CD4-positive, alpha-beta T cell (primary cell): ENCODE results near the gene QDPR. TPM values are rescaled to one million over a fixed set of nuclear protein-coding genes. Genes with fewer than 3 reads are reported as not detected.

ENCODE experiments used
- ATAC-seq: fragments of 200-7000 bp; cut with Tn5 transposase; one replicate; pipeline ENCODE4 v1.10.0; 2022; ENCODE audit warnings: mild to moderate bottlenecking; ENCODE audit not compliant: poor library complexity
- CTCF ChIA-PET: fragments of 350-600 bp; sonication (Branson Sonifier 250); formaldehyde crosslinking; loops from one replicate; lab custom pipeline; 2021; ENCODE audit warnings: antibody characterized with exemption, inconsistent platforms; lab: Charles Lee
- POLR2A ChIA-PET: fragments of 350-600 bp; sonication (Branson Sonifier 250); formaldehyde crosslinking; loops from one replicate; lab custom pipeline; 2021; ENCODE audit warnings: antibody characterized with exemption, inconsistent platforms; lab: Charles Lee
- DNase-seq, 14 experiments: peaks; one replicate each; pipeline ENCODE4 v3.0.0-alpha.2; 2013 to 2020; ENCODE audit warnings: mixed read lengths in 2 of 14
- H3K27ac ChIP-seq, 2 donors: one replicate each; pipeline versions ENCODE4 v1.5.1 to v1.7.0; 2013; ENCODE audit warnings: low read length in 2 of 2, low read depth in 1 of 2, mild to moderate bottlenecking in 1 of 2
- H3K27me3 ChIP-seq, 2 experiments: 1 replicate in 1 of 2; 2 replicates in 1 of 2; pipeline versions ENCODE4 v1.6.1 to v1.7.0; 2013; ENCODE audit warnings: low read length in 2 of 2, control low read depth in 1 of 2, mild to moderate bottlenecking in 1 of 2, moderate library complexity in 1 of 2; ENCODE audit not compliant: insufficient read depth in 2 of 2, control insufficient read depth in 1 of 2
- H3K36me3 ChIP-seq: one replicate; pipeline ENCODE4 v1.6.1; 2013; ENCODE audit warnings: low read length, control low read depth; ENCODE audit not compliant: insufficient read depth
- H3K4me1 ChIP-seq: one replicate; pipeline ENCODE4 v1.6.1; 2013; ENCODE audit warnings: low read length, control low read depth; ENCODE audit not compliant: insufficient read depth
- H3K4me3 ChIP-seq: one replicate; pipeline ENCODE4 v1.5.1; 2013; ENCODE audit warnings: mild to moderate bottlenecking, low read length, moderate library complexity
- H3K9me3 ChIP-seq, 2 experiments: 1 replicate in 1 of 2; 2 replicates in 1 of 2; pipeline versions ENCODE4 v1.6.1 to v1.7.0; 2013; ENCODE audit warnings: low read length in 2 of 2, mild to moderate bottlenecking in 2 of 2, control low read depth in 1 of 2, moderate library complexity in 1 of 2; ENCODE audit not compliant: control insufficient read depth in 1 of 2, insufficient read depth in 1 of 2
- H3K27ac Mint-ChIP-seq: one replicate; pipeline ENCODE4 v1.8.0; 2020; ENCODE audit warnings: mixed read lengths
- H3K27me3 Mint-ChIP-seq: one replicate; pipeline ENCODE4 v1.8.0; 2021; ENCODE audit warnings: mixed read lengths
- H3K36me3 Mint-ChIP-seq: one replicate; pipeline ENCODE4 v1.8.0; 2021; ENCODE audit warnings: low read depth, mixed read lengths
- H3K4me1 Mint-ChIP-seq: one replicate; pipeline ENCODE4 v1.8.0; 2021; ENCODE audit warnings: low read depth, mixed read lengths
- H3K4me3 Mint-ChIP-seq: one replicate; pipeline ENCODE4 v1.8.0; 2020; ENCODE audit warnings: mild to moderate bottlenecking, mixed read lengths
- H3K9me3 Mint-ChIP-seq: one replicate; pipeline ENCODE4 v1.8.0; 2020; ENCODE audit warnings: mixed read lengths
- CTCF ChIP-seq: fragments of 200-600 bp; IDR thresholded peaks from one replicate; pipeline ENCODE4 v1.8.0; 2022; ENCODE audit warnings: antibody characterized with exemption, mild to moderate bottlenecking
- intact Hi-C, 2 experiments: fragments of 100-400 bp; cut with DNase I in 1 of 2; cut with micrococcal nuclease in 1 of 2; formaldehyde crosslinking; loops; one replicate each; pipeline versions ENCODE4 v1.15.1 to v1.9.0; 2023 to 2025; cut with DNase I, micrococcal nuclease
- total RNA-seq, 174 experiments: library from RNA in 2 of 174; stranded (reverse) in 2 of 174; gene quantifications; one replicate each; pipeline ENCODE4 v1.2.3 and lab custom pipeline; 2021 to 2026

Gene QDPR
- total RNA-seq, 2 experiments from 2014 or later: 15.3 to 15.7 TPM

GRCh38 chr4:17516980-17517379 lies 5.1 kb upstream of the QDPR start:
- Histone ChIP-seq H3K36me3 (no peaks in the 10 kb centered on the region), H3K27ac (no peak overlapping the region), H3K4me1 (peaks cover 6% of the 10 kb centered on the region), H3K4me3 (no peak overlapping the region), H3K9me3 (no peaks in the 10 kb centered on the region), H3K27me3 (peaks cover 0 to 6% of the 10 kb centered on the region in 2 experiments)
- intact Hi-C loops: no loop called here
- TF ChIP-seq CTCF: no peak
- Mint-ChIP-seq H3K4me1 (peaks cover 11% of the 10 kb centered on the region), H3K9me3 (no peaks in the 10 kb centered on the region), H3K36me3 (no peaks in the 10 kb centered on the region), H3K4me3 (no peak overlapping the region), H3K27ac (no peak overlapping the region), H3K27me3 (peaks cover 14% of the 10 kb centered on the region)
- CTCF ChIA-PET: no interaction called here
- ATAC-seq: no peak
- no peak for DNase-seq
- POLR2A ChIA-PET: no interaction called here

DNA sequence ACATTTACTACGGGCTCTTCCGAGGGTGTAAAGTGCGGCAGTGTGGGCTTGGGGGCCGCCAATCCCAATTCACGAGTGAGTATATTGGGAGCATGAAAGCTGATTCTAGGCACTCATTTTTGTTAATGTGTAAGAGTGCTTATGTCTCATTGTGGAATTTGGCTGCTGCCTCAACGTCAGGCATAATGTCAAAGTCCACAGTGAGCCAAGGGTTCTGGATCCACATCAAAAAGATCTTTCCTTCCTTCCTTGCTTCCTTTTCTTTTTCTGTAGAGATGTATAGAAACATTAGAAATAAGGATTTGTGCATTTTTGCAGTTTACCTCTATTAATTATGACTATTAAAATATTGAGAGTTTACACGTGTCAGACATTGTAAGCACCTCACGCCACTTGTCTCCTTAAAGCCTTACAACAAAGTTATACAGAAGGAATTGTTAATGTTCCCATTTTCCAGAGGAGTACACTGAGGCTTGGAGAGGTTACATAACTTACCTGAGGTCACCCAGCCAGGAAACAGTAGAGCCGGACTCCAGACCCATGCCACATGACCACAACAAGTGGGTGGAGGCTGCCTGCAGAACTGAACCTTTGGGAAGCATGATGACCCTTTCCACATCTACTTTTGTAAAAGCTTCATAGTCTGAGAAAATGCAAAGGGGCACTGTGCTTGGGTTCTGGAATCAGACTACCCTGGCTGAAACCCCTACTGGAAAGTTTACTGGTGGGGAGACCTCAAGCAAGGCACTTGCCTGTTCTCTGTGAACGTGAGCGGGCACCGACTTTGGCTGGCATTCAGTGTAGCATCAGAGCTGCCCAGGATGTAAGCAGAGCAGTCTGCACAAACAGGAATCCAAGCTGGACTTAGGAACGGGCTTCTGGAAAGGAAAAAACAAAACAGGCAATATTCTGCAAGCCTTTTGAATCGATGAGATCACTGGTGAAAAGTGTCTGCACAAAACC lies 3.8 kb upstream of the QDPR start:
- Mint-ChIP-seq H3K4me3 (no peak overlapping the region), H3K9me3 (no peaks in the 10 kb centered on the region), H3K4me1 (peaks cover 21% of the 10 kb centered on the region), H3K36me3 (peaks cover 7% of the 10 kb centered on the region), H3K27me3 (peaks cover 14% of the 10 kb centered on the region), H3K27ac (no peak overlapping the region)
- CTCF ChIA-PET: no interaction called here
- TF ChIP-seq CTCF: no peak
- POLR2A ChIA-PET: no interaction called here
- DNase-seq (no peak), ATAC-seq (no peak)
- Histone ChIP-seq H3K27me3 (peaks cover 0 to 6% of the 10 kb centered on the region in 2 experiments), H3K4me1 (peaks cover 16% of the 10 kb centered on the region), H3K27ac (no peak overlapping the region), H3K4me3 (no peak overlapping the region), H3K36me3 (no peaks in the 10 kb centered on the region), H3K9me3 (no peaks in the 10 kb centered on the region)
- intact Hi-C loops: loop anchor here in 1 of 2 experiments (2.0 kb wide), 1 partner anchor 511 kb away; no protein-coding TSS in a partner anchor

- no peak within 1 kb of the TSS for H3K4me3 ChIP-seq
- intact Hi-C loops: loop anchor here in 1 of 2 experiments (2.0 to 5.0 kb wide), 2 partner anchors 97 to 512 kb away; partner anchors contain the start of gene MED28
- Mint-ChIP-seq H3K27me3 (peaks cover 14% of the 10 kb centered on the region), H3K4me1 (peaks cover 30% of the 10 kb centered on the region), H3K27ac (no peak within 1 kb of the TSS), H3K9me3 (no peaks in the 10 kb centered on the region), H3K4me3 (peak within 1 kb of the TSS; percentile 46), H3K36me3 (peaks cover 14% of the 10 kb centered on the region)
- H3K27me3 ChIP-seq: peaks cover 0 to 6% of the 10 kb centered on the region in 2 experiments
- peaks cover 23% of the 10 kb centered on the region for H3K4me1 ChIP-seq
- H3K36me3 ChIP-seq: no peaks in the 10 kb centered on the region
- H3K27ac ChIP-seq: no peak within 1 kb of the TSS
- ChIA-PET POLR2A (no interaction called here), CTCF (no interaction called here)
- ATAC-seq: no peak
- no peaks in the 10 kb centered on the region for H3K9me3 ChIP-seq
- TF ChIP-seq CTCF: no peak
- DNase-seq: no peak
Measured at GRCh38 chr4:17514865-17515264, 3.0 kb upstream of the QDPR start, which contains the start of gene CLRN2. Gene CLRN2, plus strand, starts transcription at chr4:17515165. Its CDS starts 102 bp downstream, at chr4:17515267.
